GM18505 (cell line): Measurements from ENCODE around the gene HS3ST3A1.
"Not testable (repeated sequence)": the region's sequence is repeated elsewhere in the genome, so short reads cannot be mapped to it uniquely, and the experiment has no call there.

Experiments
- ATAC-seq: cut with Tn5 transposase; IDR thresholded peaks from one replicate; pipeline ENCODE4 v1.9.1; 2021; ENCODE audit not compliant: unreplicated experiment
- POLR2A ChIP-seq: IDR thresholded peaks from 4 replicates; pipeline ENCODE4 v1.6.1; 2011; ENCODE audit warnings: borderline replicate concordance; ENCODE audit not compliant: insufficient read depth, insufficient read length; ENCODE audit errors: extremely low read depth

The HS3ST3A1 gene

GRCh38 chr17:13550291-13550690, 51.4 kb downstream of the HS3ST3A1 start:
- TF ChIP-seq POLR2A = no peak
- ATAC-seq = no peak

- ATAC-seq = not testable (repeated sequence)
Measured at GRCh38 chr17:13548576-13548975, 53.2 kb downstream of the HS3ST3A1 start.

GRCh38 chr17:13546851-13547250, 54.9 kb downstream of the HS3ST3A1 start:
- TF ChIP-seq POLR2A = no peak
- no peak for ATAC-seq

DNA sequence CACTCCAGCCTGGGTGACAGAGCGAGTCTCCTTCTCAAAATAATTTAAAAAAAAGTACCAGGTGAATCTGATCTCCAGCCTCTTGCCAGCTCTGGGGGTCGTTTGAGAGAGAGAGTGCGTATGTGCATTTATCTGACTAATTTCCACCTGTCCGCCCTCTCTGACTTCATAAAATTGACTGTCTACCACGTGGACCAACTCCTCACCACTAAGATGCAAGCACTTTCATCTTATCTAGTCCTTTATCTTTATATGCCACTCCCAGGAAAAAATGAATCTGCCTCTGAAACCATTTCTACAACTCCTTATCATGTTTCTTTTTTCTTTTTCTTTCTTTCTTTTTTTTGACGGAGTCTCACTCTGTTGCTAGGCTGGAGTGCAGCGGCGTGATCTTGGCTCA, 55.8 kb downstream of the HS3ST3A1 start:
- no peak for ATAC-seq
- TF ChIP-seq POLR2A = no peak

GRCh38 chr17:13544765-13545164, 57.0 kb downstream of the HS3ST3A1 start:
- no peak for TF ChIP-seq POLR2A
- no peak for ATAC-seq

GRCh38 chr17:13544292-13544691, 57.4 kb downstream of the HS3ST3A1 start:
- no peak for ATAC-seq
- no peak for TF ChIP-seq POLR2A

- TF ChIP-seq POLR2A = no peak
- no peak for ATAC-seq
Measured at GRCh38 chr17:13542636-13543035, 59.1 kb downstream of the HS3ST3A1 start.

DNA sequence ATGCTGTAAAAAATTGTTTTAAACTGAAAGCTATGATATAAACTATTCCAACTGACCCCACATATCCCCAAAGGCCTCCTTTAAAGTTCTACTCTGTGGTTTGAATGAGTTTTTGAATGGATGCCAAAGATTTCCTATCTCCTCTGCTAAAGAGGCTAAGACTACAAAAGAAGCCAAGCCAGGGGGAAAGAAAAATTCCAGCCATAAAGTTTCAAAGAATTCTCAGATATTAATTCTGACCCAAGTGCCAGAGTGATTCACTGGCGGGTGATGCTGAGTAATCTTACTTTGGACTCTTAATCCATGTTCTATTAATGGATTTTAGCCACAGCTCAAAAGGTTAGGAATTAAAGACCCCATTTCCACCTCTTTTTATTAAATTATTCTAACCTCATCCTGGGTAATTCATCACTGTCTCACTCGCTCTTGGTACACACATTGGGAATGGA, 60.7 kb downstream of the HS3ST3A1 start:
- TF ChIP-seq POLR2A = no peak
- ATAC-seq = no peak

DNA sequence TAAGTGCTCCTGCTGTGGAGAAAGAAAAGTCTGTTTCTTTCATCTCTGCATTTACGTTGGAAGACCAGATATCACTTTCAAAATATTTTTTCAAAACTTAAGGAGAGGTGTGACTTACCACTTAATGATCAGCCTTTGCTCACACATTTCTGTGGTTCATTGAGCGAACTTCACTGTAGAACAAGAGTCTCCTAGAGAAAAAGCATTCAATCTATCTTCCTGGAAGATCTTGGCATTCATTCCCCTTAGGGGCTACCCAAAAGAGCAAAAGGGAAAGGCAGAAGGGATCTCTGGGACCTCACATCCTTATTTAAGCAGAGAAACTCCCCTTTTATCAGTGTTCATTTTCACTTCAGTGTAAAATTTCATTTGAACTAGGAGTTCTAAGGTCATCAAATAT, 61.2 kb downstream of the HS3ST3A1 start:
- no peak for TF ChIP-seq POLR2A
- no peak for ATAC-seq

DNA sequence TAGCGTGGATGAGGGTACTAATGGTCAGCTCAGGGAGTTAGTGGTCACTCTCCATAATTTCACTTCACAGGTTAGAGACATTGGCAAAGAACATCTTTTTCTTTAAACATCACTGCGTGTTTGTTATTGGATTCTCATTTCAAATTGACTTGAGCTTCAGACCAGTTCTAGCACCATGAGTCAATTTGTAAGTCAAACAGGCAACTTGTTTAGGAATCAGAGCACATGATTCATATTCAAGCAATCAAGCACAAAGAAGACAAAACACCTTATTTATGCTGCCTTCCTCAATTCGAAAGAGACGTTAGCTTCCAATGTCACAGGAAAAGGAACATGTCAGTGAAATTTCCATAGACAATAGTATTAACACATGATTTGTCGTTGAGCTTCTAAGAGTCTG, 62.3 kb downstream of the HS3ST3A1 start:
- no peak for ATAC-seq
- TF ChIP-seq POLR2A = no peak

DNA sequence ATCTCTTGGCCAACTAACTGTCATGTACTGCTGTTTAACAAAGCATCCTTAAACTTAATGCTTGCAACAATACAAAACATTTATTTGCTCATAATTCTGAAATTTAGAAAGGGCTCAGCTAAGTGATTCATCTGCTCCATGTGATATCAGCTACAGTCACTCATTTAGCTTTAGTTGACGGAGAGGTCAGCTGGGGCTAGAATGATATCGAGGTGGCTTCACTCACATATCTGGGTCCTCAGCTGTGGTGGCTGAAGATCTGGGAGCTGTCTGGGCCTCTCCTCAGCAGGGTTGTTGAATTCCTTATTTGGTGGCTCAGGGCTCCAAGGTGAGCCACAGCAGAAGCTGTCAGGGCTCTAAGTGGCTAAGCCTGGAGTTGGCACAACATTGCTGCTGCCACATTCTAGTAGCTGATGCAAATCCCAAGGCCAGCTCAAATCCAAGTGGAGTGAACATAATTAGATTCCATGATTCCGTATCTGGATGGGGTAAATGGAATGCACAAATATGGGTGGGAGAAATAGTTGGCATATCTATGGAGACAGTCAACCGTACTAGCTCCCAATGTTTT, 62.8 kb downstream of the HS3ST3A1 start:
- TF ChIP-seq POLR2A = no peak
- no peak for ATAC-seq

GRCh38 chr17:13537871-13538643, 63.7 kb downstream of the HS3ST3A1 start:
- ATAC-seq = no peak
- TF ChIP-seq POLR2A = no peak

GRCh38 chr17:13537167-13537731, 64.5 kb downstream of the HS3ST3A1 start:
- no peak for TF ChIP-seq POLR2A
- no peak for ATAC-seq

GRCh38 chr17:13534946-13535345, 66.8 kb downstream of the HS3ST3A1 start:
- TF ChIP-seq POLR2A = no peak
- no peak for ATAC-seq

GRCh38 chr17:13531721-13532120, 70.0 kb downstream of the HS3ST3A1 start:
- no peak for ATAC-seq

GRCh38 chr17:13525876-13526275, 75.9 kb downstream of the HS3ST3A1 start:
- no peak for ATAC-seq
- no peak for TF ChIP-seq POLR2A

More at GRCh38 chr17:13531721-13532120, 70.0 kb downstream of the HS3ST3A1 start:
- TF ChIP-seq POLR2A = no peak
